HG03521 (cell line): Measurements from ENCODE around the gene SESTD1.

Experiments used
- ATAC-seq: cut with Tn5 transposase; IDR thresholded peaks from one replicate; pipeline ENCODE4 v1.9.1; 2021; ENCODE audit warnings: mild to moderate bottlenecking, moderate library complexity; ENCODE audit not compliant: unreplicated experiment

SESTD1 gene

GRCh38 chr2:179193759-179194394 lies 70.8 kb downstream of the SESTD1 start:
- no peak for ATAC-seq

- no peak for ATAC-seq
Observed at GRCh38 chr2:179191110-179191509, 73.5 kb downstream of the SESTD1 start.

- no peak for ATAC-seq
Observed at GRCh38 chr2:179186126-179186525, 78.5 kb downstream of the SESTD1 start.

DNA sequence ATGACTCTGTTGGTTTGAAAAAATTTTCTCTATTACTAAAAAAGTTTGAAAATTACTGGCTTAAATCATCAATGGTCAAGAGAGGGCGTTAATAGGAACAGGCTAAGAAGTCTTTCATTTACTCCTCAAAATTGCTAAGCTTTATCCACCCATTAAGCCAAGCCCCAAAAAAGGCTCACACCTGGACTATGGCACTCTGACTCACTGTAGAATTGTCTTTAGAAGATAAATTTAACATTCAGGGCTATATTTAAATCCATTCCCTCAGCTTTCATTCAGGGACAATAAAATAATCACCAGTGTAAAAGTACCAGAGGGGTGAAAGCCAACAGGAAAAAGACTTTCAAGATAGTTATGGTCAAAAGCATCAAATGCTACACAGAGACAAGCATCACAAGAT lies 80.0 kb downstream of the SESTD1 start:
- no peak for ATAC-seq

DNA sequence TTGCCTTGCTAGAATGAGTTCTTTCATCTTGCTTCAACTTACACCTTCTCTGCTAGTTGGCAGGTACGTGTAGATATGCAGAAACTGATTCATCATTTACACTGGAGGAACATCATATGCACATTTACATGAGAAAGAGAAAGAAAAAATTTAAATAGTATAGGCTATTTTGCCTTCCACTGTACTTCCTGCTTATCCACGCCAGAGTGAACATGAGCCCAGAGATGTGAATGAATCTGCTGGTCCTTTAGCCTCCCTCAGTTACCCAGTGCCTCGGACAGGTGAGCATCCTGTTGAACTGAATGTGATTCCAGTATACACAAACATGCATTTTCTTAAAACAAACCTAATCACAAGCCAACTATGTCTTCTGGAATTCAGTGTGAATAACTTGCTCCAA lies 83.6 kb downstream of the SESTD1 start:
- no peak for ATAC-seq

DNA sequence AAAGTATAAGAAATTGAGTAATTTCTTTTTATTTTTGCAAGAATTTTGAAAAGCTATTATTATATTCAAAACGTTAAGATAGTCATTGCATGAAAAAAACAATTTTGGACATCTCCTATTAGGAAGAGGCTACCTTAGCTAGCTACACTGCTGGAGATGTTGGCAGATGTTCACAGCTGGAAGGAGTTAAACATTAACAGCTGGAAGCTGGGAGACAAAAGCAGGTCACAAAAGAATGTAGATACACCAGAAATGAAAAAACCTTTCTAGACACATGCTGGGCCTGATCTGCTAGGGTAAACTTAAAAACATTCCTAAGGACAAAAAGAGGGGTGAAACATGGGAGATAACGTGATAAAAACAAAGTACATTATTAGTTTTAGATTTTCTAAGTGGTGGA lies 84.4 kb downstream of the SESTD1 start:
- no peak for ATAC-seq

DNA sequence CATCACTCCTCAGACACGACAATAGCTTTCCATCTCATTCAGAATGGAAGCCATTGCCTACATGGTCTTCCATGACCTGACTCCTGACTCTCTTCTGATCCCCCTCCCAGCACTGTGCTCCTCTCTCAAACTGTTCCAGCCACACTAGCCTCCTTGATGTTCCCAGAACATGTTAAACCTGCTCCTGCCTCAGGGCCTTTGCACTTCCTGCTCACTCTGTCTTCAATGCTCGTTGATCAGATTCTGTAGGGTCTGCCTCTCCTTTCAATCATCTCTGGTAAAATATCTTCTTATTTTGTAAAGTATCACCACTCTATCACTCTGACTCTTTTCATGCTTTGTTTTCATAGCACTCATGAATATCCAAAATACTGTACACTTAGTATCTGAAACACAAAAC lies 84.9 kb downstream of the SESTD1 start:
- ATAC-seq: no peak

GRCh38 chr2:179177694-179178093 lies 86.9 kb downstream of the SESTD1 start:
- ATAC-seq: no peak

DNA sequence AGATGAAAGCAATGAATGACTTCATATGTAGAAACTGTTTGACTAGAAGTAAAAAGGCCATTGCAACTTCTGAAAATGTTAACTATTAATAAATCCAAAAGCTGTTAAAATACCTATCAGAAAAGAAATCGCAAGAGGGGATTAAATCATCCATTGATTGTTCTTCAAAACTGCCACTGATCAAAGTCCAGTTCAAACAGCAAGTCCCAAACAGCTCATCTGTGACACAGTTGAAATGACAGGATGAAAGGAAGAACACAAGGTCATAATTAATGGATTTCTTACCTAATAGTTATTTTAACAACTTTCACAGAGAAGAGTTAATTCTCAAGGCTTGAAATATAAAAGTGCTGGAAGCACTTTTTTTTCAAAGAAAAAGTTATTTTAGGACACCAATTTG lies 90.4 kb downstream of the SESTD1 start:
- ATAC-seq: no peak

GRCh38 chr2:179172894-179173293 lies 91.7 kb downstream of the SESTD1 start:
- no peak for ATAC-seq

DNA sequence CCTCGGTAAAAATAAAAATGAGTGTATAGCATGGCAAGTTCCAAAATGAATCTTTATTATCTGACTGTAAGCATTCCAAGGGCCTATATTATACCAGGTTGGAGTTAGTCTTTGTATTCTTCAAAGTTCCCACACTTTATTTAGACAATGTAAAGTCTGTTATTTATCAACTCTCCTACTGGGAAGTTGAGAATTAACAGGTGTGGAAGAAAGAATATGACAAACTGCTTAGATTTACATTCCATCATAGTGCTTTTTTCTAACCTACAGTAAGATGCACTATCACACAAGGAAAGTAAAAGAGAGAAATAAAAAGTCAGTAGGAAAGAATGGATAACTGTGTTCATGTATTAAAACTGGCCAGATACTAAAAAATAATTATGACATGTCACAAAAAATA lies 93.3 kb downstream of the SESTD1 start:
- ATAC-seq: no peak

- no peak for ATAC-seq
Observed at GRCh38 chr2:179170901-179171300, 93.7 kb downstream of the SESTD1 start.

DNA sequence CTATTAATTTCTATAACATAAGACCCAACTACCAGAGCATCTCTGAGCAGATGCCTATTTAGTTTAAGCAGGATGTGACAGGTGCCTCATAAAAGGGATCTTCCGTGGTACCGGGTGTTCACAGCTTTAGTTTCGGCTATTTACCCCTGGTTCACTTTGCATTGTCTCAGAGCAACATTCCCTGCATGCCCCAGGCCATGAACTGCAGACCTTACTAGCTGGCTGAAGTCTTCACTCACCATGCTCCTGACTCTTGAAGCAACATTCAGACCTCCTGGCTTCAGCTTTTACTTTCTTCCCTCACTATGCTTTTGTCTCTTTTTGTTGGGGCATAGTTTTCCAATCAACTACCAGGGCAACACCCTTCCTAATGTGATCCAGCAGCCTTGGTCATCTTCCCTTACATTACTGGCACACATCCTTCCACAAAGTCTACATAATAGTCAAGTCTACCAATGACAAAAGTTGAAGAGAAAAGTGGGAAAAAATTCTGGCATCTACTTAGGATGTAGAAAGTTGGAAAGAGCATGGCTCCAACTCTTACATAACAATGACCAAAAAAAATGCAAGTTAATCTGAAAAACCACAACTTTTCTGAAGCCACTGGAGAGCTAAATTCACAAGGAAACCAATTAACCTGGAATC lies 99.2 kb downstream of the SESTD1 start:
- no peak for ATAC-seq

GRCh38 chr2:179141206-179141605 lies 123.4 kb downstream of the SESTD1 start:
- no peak for ATAC-seq

GRCh38 chr2:179140571-179140970 lies 124.1 kb downstream of the SESTD1 start:
- ATAC-seq: no peak

DNA sequence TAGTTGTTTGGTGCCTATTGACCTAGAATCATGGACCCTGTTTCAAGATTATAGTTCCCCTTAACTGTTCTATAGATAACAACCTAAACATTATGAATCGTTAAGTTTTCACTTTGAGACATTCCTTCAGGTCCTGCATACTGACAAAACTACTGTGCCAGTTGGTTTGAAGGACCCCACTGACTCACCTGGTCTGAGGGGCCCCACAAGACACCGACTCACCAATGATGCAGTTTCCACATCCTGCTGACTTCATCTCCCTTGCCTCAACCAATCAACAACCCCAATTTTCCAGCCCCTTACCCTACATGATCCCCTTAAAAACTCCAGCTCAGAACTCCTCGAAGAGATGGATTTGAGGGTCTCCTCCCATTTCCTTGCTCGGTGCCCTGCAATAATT lies 125.1 kb downstream of the SESTD1 start:
- no peak for ATAC-seq

DNA sequence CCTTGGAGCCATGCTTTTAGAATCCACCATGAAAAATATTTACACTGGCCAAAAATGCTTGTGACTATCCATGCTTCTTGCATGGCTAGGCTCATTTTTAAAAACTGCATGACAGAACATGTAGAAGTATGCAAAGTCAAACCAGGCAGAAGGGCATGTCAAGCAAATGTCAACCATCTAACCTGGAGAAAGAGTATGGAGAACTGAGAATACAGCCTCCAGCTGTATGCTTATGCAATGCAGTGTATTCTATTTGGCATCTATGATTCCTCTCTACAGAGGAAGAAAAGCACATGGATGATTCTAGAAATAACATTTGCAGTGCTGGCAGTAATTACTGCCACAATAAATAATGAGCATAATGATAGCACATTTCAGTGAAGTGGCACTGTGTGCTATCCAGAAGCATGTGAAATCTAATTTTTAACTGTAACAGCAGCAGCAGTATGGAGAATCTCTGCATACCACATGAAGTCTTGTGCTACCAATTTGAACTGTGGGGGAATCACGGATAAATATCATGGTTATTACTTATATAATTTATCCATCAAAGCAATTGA lies 127.4 kb downstream of the SESTD1 start:
- ATAC-seq: no peak

GRCh38 chr2:179133016-179133415 lies 131.6 kb downstream of the SESTD1 start:
- no peak for ATAC-seq

- no peak for ATAC-seq
Observed at GRCh38 chr2:179132076-179132475, 132.6 kb downstream of the SESTD1 start.

GRCh38 chr2:179130560-179130959 lies 134.1 kb downstream of the SESTD1 start:
- no peak for ATAC-seq

- ATAC-seq: no peak
Observed at GRCh38 chr2:179129574-179130238, 134.9 kb downstream of the SESTD1 start.

- ATAC-seq: no peak
Observed at GRCh38 chr2:179125404-179125803, 139.2 kb downstream of the SESTD1 start.
